Measurements from ENCODE around the gene C10orf143.

- TF ChIP-seq, protein P1, sequence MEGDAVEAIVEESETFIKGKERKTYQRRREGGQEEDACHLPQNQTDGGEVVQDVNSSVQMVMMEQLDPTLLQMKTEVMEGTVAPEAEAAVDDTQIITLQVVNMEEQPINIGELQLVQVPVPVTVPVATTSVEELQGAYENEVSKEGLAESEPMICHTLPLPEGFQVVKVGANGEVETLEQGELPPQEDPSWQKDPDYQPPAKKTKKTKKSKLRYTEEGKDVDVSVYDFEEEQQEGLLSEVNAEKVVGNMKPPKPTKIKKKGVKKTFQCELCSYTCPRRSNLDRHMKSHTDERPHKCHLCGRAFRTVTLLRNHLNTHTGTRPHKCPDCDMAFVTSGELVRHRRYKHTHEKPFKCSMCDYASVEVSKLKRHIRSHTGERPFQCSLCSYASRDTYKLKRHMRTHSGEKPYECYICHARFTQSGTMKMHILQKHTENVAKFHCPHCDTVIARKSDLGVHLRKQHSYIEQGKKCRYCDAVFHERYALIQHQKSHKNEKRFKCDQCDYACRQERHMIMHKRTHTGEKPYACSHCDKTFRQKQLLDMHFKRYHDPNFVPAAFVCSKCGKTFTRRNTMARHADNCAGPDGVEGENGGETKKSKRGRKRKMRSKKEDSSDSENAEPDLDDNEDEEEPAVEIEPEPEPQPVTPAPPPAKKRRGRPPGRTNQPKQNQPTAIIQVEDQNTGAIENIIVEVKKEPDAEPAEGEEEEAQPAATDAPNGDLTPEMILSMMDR (IDR thresholded peaks at IDR 0.05; ENCODE audit: insufficient read depth, low read length, poor library complexity, severe bottlenecking) = no peak
- TF ChIP-seq EZH2phosphoT487 (conservative IDR thresholded peaks at IDR 0.05; ENCODE audit: low read length) = no peak
Observed at GRCh38 chr10:130038019-130038555, 72.5 kb downstream of the C10orf143 start.
